Ovary (tissue), 9 donors: Measurements from ENCODE around the gene AFF1. TPM values are rescaled to one million over a fixed set of nuclear protein-coding genes. Genes with fewer than 3 reads are reported as not detected.

Experiments
- DNase-seq, 5 donors: peaks; one replicate each; pipeline ENCODE4 v3.0.0-alpha.2; 2019 to 2020
- H3K27ac ChIP-seq, 2 donors: fragments of 200-600 bp; one replicate each; pipeline versions ENCODE4 v1.5.1 to v1.8.0; 2019 to 2022
- H3K27me3 ChIP-seq: fragments of 200-600 bp; one replicate; pipeline ENCODE4 v1.8.0; 2022
- H3K36me3 ChIP-seq: fragments of 200-600 bp; sonication (generic); one replicate; pipeline ENCODE4 v1.5.1; 2019
- H3K4me1 ChIP-seq: one replicate; pipeline ENCODE4 v1.8.1; 2013; ENCODE audit warnings: mild to moderate bottlenecking, moderate library complexity; ENCODE audit not compliant: insufficient read depth
- H3K4me3 ChIP-seq: fragments of 200-600 bp; sonication (generic); one replicate; pipeline ENCODE4 v1.5.1; 2017
- H3K9me3 ChIP-seq, 2 donors: fragments of 200-600 bp in 1 of 2; sonication (generic) in 1 of 2; one replicate each; pipeline versions ENCODE4 v1.5.1 to v1.8.1; 2013 to 2019; ENCODE audit warnings: mild to moderate bottlenecking in 1 of 2, moderate library complexity in 1 of 2
- EP300 ChIP-seq: sonication (generic); formaldehyde crosslinking; IDR thresholded peaks from one replicate; pipeline ENCODE4 v1.6.1; 2017; ENCODE audit warnings: antibody characterized with exemption
- POLR2A ChIP-seq: fragments of 450-650 bp; IDR thresholded peaks from one replicate; pipeline ENCODE4 v1.6.1; 2017; ENCODE audit warnings: antibody characterized with exemption, mild to moderate bottlenecking, moderate library complexity
- WGBS, 3 donors: extraction: QIAGEN DNeasy Blood & Tissue Kit in 1 of 3; methylation state at CpG; one replicate each; pipeline versions ENCODE4 v1.1.5 to v1.1.7; 2013 to 2017; 5-methylcytosine and 5-hydroxymethylcytosine counted together
- intact Hi-C, 4 donors: fragments of 100-400 bp; cut with DNase I; formaldehyde crosslinking; loops; one replicate each; pipeline versions ENCODE4 v1.11.0 to v1.15.1; 2022 to 2023
- polyA plus RNA-seq, 2 donors: library from polyadenylated mRNA; stranded (reverse); fragments of 200-250 nt in 1 of 2; fragments of 350-450 nt in 1 of 2; fragmentation: Illumina TruSeq in 1 of 2; extraction: RNeasy Lipid Tissue Mini Kit (QIAGEN cat#74804) in 1 of 2; gene quantifications; one replicate each; pipeline ENCODE4 v1.2.3, GENCODE V29; 2013 to 2014
- total RNA-seq, 7 donors: library from RNA; depleted of rRNA in 2 of 7; stranded (reverse); fragments of >200 nt in 2 of 7; fragmentation: NEBNext Ultra II Directional in 3 of 7; extraction: Animal tissue kit (Norgen Biotek cat#: 25700) in 3 of 7; gene quantifications; one replicate each; pipeline versions ENCODE4 v1.1.0 to v1.2.4, GENCODE V29; 2016 to 2023
- TF ChIP-seq, protein P1 (sequence below), 3 donors: fragments of 450-650 bp in 2 of 3; fragments of 200-600 bp in 1 of 3; IDR thresholded peaks; one replicate each; pipeline versions ENCODE4 v1.5.1 to v1.8.0; 2016 to 2022; ENCODE audit warnings: antibody characterized with exemption in 3 of 3, mild to moderate bottlenecking in 1 of 3
- donor health status: DM: no; HTN: no; CAD: no; lungs with moderate emphysema.
- donor health status: DM: no; HTN: no; CAD: no.
- donor health status: Bipolar disorder and iron deficiency.
- donor health status: DM: yes; HTN: yes; CAD: no.
- donor health status: DM: no; HTN: no; CAD: no.
- donor health status: DM: yes; HTN: yes; CAD: no.

Gene AFF1
- total and polyA plus RNA-seq, 9 donors = 26.0 to 107 (median 76.7) TPM

DNA sequence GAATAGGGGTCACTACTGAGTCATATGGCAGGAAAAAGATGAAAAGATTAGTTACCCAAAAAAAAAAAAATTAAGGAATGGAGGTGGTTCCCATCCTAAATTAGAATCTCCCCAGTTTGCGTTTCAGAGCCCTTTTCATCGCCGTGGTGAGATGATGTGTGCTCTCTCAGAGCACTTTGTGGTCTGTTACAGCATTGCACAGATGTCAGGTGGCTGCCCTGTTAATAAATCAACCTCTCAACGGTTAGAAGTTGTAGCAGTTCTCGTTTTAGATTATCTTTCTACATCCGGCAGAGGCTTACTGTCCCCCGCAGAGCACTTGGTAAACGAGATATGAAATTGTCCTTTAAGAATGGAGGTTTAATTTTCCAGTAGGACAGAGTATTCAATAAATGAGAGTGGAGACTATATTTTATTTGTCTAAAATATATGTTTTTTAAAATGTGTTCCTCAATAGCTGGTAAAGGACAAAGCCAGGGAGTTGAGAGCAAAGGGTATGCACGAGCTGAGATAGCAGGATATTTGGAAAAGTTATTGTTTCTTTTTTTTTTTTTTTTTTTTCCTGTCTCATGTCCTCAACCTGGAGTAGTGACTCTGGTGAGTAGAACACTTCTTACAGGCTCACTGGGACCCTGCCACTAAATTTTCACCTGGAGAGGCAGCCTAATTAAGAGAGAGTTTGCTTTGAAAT, 26.9 kb downstream of the AFF1 start:
- Histone ChIP-seq H3K27me3 (no peaks in the 10 kb centered on the region), H3K4me1 (peaks cover 11% of the 10 kb centered on the region), H3K36me3 (no peaks in the 10 kb centered on the region), H3K27ac (no peak overlapping the region), H3K4me3 (no peak overlapping the region), H3K9me3 (no peaks in the 10 kb centered on the region)
- 50 to 63% (median 51%) methylated on average over 9 of the region's 9 CpGs for WGBS, 3 donors
- DNase-seq = no peak
- intact Hi-C loops = no loop called here
- TF ChIP-seq, protein P1, sequence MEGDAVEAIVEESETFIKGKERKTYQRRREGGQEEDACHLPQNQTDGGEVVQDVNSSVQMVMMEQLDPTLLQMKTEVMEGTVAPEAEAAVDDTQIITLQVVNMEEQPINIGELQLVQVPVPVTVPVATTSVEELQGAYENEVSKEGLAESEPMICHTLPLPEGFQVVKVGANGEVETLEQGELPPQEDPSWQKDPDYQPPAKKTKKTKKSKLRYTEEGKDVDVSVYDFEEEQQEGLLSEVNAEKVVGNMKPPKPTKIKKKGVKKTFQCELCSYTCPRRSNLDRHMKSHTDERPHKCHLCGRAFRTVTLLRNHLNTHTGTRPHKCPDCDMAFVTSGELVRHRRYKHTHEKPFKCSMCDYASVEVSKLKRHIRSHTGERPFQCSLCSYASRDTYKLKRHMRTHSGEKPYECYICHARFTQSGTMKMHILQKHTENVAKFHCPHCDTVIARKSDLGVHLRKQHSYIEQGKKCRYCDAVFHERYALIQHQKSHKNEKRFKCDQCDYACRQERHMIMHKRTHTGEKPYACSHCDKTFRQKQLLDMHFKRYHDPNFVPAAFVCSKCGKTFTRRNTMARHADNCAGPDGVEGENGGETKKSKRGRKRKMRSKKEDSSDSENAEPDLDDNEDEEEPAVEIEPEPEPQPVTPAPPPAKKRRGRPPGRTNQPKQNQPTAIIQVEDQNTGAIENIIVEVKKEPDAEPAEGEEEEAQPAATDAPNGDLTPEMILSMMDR (IDR thresholded peaks at IDR 0.05) = no peak
- TF ChIP-seq EP300 (no peak), POLR2A (no peak)

DNA sequence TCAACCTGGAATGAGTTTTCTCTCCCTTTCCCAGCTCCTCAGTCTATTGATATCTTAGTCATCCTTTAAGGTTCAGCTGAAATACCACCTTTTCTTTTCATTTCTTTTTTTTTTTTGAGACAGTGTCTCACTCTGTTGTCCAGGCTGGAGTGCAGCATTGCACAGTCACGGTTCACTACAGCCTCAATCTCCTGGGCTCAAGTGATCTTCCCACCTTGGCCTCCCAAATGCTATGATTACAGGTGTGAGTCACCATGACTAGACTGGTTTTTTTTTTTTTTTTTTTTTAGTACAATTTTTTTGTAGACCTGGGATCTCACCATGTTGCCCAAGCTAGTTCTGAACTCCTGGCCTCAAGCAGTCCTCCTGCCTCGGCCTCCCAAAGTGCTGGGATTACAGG, 28.9 kb downstream of the AFF1 start:
- TF ChIP-seq, protein P1 (IDR thresholded peaks at IDR 0.05) = no peak
- no peak for TF ChIP-seq POLR2A
- no peak for TF ChIP-seq EP300
- DNase-seq = no peak
- 96 to 97% (median 96%) methylated on average over 2 of the region's 2 CpGs for WGBS, 3 donors
- Histone ChIP-seq H3K27ac (no peak overlapping the region), H3K36me3 (no peaks in the 10 kb centered on the region), H3K27me3 (no peaks in the 10 kb centered on the region), H3K9me3 (no peaks in the 10 kb centered on the region), H3K4me1 (peaks cover 11% of the 10 kb centered on the region), H3K4me3 (no peak overlapping the region)
- intact Hi-C loops = no loop called here

DNA sequence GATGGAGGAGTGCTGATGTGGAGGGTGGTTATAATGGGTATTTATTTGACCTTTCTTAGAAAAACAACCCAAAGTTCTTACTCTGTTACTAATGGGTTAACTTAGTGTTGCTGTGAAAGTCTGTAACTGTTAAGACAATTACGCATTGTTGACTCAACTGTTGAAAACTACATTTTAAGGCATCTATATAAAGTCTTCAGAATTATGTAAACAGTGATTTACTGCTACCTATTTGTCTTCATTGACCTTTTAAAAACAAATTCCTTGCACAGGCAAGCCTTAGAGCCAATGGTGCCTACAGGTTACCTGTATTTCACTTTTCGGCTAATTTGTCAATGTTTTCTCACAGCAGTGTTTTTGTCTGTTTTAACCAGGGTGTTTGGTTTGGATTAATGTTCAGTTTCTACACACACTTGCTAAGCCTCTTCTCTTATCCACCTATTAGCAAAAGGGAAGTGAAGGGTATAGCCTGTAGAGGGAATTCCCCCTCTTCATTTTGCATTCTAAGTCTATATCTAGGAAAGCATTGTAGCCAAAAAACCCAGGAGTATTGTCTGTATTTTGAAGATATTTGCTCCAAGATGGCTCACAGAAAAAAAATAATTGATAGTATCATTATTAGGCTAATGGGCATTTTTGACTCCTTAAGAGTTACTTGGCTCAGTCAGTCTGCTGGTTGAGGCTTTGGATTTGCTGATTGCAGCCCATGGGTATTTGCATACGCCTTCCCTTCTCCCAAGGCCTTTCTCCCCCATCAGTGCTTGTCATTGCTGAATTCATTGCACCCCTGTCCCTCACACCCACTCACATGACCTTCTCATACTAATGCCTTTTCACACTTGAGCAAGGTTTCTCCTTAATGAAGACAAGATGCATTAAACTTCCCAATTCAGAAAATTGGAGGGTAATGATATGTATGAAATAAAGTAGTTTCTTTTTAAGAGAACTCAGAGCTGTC, 30.5 kb downstream of the AFF1 start:
- Histone ChIP-seq H3K4me1 (peaks cover 7% of the 10 kb centered on the region), H3K9me3 (no peaks in the 10 kb centered on the region), H3K36me3 (no peaks in the 10 kb centered on the region), H3K27ac (no peak overlapping the region), H3K27me3 (no peaks in the 10 kb centered on the region), H3K4me3 (no peak overlapping the region)
- TF ChIP-seq, protein P1 (IDR thresholded peaks at IDR 0.05) = no peak
- TF ChIP-seq POLR2A (no peak), EP300 (no peak)
- intact Hi-C loops = no loop called here
- 94 to 97% (median 97%) methylated on average over 3 of the region's 3 CpGs for WGBS, 3 donors
- no peak for DNase-seq

DNA sequence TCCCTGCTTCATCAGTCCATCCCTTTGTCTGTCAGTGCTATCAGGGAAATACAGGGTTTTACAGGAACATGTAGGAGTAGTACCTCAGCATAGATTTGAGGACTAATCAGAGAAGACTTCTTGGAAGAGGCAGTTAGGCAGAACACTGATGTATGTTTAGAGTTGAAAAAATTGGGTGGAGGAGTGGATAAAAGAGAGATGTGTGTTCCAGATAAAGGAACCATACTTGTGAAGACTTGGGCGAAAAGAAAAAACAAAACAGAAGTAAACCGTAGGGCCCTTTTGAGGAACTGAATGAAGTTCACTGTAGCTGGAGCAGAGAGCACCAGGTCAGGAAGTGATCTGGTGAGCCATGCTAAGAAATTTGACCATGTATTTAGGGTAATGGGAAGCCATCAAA, 32.3 kb downstream of the AFF1 start:
- no peak for DNase-seq
- TF ChIP-seq, protein P1 (IDR thresholded peaks at IDR 0.05) = no peak
- TF ChIP-seq POLR2A (no peak), EP300 (no peak)
- Histone ChIP-seq H3K27ac (no peak overlapping the region), H3K9me3 (no peaks in the 10 kb centered on the region), H3K4me3 (no peak overlapping the region), H3K36me3 (no peaks in the 10 kb centered on the region), H3K4me1 (peaks cover 7% of the 10 kb centered on the region), H3K27me3 (no peaks in the 10 kb centered on the region)
- 92 to 95% (median 93%) methylated on average over 2 of the region's 2 CpGs for WGBS, 3 donors
- intact Hi-C loops = no loop called here
